GM21576 (cell line): ENCODE results near the gene ROM1.
"Not testable (repeated sequence)": the region's sequence is repeated elsewhere in the genome, so short reads cannot be mapped to it uniquely, and the experiment has no call there.

Experiments
- ATAC-seq: cut with Tn5 transposase; IDR thresholded peaks from one replicate; pipeline ENCODE4 v1.9.1; 2021; ENCODE audit warnings: mild to moderate bottlenecking, moderate library complexity; ENCODE audit not compliant: unreplicated experiment

The ROM1 gene

DNA sequence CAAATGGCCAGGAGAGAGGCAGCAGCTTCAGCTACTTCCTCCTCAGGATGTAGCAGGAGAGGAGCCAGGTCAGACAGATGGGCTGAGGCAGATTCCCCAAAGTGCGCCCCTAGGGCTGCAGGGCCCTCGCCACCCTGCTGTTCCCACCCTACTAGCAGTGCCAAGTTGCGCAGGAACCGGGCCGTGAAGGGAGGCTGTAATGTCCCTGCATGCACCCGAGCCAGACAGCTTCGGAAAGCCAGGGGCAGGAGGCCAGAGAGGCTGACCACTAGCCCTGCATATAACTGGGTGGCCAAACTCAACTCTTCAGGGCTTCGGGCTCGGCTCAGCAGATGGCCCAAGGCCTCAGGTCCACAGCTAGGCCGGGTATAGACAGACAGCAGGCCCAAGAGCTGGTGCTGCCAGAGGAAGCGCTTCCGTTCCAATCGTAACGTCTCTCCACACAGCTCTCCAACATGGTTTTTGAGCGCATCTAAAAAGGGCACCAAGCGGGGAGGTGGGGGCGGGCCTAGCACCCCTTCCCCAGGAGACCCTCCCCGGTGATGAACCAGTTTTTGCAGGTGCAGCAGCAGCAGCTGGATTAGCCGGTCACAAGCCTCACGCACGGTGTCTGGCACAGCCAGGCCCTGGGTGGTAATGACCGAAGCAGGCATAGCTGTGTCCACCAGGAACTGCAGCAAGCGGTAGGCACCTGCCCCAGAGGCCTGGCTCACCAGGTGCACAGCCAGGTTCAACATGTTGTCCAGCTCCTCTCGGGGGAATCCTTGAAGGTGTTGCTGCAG, 35.3 kb downstream of the ROM1 start:
- ATAC-seq = no peak

DNA sequence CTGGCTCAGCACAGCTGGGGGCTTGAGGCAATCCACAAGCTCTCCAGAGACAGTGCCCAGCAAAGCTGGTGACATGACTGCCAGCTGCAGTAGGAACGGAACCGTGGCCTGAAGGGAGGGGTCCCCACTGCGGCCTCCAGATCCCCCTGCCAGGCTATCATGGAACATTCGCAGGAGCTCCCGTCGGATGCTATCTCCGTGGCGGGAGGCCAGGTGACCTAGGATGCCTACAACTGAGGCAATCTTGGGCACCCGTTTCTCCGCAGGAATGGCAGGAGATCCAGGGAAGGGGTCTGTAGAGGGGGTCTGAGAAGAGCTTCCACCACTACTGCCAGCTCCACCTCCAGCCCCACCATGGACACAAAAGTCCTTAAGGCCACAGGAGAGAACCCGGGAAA, 35.9 kb downstream of the ROM1 start:
- ATAC-seq = no peak

DNA sequence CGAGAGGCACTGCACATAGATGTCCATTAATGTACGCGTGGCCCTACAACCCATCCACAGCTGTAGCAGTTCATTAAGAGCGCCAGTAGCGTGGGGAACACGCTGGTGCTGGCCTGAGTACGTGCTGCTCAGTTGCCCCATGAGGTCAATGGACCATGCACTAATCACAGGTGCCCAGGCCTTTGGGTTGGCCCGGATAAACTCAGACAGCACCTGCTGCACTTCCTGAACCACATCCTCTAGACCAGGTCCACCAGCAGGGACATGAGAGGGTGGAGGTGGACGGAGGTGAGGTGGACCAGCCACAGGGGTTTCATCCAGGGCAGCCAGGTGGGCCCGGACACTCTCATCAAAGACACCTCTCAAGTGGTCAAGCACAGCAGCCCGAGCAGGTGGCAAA, 36.4 kb downstream of the ROM1 start:
- ATAC-seq = no peak

DNA sequence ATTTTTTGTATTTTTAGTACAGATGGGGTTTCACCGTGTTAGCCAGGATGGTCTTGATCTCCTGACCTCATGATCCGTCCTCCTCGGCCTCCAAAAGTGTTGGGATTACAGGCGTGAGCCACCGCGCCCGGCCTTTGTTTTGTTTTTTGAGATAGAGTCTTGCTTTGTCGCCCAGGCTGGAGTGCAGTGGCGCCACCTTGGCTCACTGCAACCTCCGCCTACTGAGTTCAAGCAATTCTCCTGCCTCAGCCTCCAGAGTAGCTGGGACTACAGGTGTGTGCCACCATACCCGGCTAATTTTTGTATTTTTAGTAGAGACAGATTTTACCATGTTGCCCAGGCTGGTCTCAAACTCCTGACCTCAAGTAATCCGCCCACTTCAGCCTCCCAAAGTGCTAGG, 37.2 kb downstream of the ROM1 start:
- not testable (repeated sequence) for ATAC-seq

DNA sequence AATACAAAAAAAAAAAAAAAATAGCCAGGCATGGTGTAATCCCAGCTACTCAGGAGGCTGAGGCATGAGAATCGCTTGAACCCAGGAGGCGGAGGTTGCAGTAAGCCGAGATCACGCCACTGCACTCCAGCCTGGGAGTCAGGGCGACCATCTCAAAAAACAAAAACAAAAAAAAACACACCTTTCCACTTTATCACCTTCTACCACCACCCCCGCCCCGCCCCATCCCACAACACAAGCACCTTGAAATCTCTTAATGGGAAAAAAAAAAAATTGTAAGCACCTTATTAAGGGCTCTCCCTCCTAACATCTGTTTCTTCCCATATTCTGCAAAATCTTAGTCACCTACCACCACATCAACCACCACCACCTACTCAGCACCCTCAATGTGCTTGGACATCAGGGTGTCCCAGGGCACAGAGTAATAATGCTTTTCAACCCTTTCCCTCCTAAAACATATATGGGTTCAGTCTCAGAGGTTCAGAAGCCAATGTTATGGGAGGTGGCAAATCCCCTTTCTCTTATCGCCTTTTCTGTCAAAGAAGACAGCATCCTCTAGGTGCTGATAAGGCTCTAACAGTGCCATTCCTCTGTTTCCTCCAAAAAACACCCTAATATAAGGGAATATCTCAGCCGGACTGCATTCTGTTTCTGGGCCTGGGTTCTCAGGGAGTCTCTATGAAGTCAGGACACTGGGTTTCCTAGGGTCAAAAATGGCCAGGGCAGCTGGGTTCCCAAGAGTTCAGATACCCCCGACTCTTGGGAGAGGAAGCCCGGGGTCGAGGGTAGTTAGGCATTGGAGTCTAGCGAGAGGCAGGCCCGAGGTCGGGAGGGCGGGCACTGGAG, 39.3 kb downstream of the ROM1 start:
- ATAC-seq = no peak

DNA sequence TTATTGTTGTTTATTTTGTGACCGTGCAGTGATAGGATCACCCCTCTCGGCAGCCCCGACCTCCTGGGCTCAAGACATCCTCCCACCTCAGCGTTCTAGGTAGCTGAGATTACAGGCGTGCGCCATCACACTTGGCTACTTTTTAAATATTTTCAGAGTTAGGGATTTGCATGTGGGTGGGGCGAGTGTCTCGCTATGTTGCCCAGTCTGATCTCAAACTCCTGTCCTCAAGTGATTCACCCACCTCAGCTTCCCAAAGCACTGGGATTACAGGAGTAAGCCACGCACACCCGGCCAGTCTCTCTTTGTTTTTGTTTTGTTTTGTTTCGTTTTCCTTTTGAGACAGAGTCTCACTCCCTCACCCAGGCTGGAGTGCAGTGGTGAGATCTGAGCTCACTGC, 41.2 kb downstream of the ROM1 start:
- ATAC-seq = no peak

DNA sequence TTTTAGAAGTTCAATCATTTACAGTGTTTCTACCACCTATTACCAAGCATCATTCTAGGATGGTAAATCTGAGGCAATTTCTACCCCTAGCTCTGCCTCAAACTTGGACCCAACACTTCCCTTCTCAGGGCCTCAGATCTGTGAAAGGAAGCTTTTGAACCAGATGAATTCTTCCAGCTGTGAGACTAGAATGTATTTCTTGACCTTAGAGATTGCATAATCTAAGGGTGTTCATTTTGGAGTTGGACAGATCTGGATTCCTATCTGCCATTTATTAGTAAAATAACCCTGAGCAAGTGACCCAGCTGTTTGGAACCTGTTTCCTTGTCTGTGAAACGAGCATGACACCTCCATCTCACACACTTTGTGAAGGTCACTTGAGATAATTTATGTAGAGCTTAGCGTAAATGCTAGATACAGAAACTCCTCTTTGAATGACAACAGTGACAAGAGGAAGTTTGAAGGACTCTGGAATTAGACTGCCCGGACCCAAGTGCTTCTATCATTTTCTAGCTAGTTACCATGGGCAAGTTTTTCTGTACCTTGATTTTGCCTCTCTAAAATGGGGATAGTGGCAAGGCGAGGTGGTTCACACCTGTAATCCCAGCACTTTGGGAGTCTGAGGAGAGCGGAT, 43.9 kb downstream of the ROM1 start:
- ATAC-seq = no peak

DNA sequence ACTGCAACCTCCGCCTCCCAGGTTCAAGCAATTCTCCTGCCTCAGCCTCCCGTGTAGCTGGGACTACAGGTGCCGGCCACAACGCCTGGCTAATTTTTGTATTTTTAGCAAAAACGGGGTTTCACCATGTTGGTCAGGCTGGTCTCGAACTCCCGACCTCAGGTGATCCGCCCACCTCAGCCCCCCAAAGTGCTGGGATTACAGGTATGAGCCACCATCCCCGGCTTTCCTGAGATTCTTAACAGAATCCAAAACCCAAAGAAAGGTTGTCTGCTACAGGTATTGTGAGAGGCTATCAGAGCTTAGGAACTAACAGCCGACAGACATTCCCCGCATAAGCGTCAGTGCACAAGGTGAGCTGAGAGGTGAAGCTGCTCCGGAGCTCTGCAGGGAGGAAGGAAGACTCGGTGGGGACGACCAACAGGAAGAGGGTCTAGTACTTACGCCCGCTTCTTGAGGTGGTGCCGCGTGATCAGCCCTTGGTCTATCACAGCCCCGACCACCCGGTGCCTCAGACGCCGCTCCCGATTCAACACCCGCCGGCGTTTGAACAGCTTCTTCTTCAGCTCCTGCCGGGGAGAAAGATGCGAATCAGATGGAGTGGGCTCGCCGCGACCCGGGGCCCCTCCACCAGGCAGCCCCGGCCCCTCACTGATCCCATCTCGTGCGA, 51.5 kb downstream of the ROM1 start:
- peak; percentile 30 for ATAC-seq
